Epithelial cell of proximal tubule (primary cell): ENCODE data around the gene STOML1. TPM values are rescaled to one million over a fixed set of nuclear protein-coding genes. Genes with fewer than 3 reads are reported as not detected.

Experiments
- DNase-seq: peaks from one replicate; pipeline ENCODE4 v3.0.0-alpha.2; 2011; ENCODE audit warnings: low read depth
- H3K4me3 ChIP-seq: 2 replicates; pipeline ENCODE4 v1.5.1; 2011; ENCODE audit warnings: low read depth, mild to moderate bottlenecking, low read length
- CTCF ChIP-seq: conservative IDR thresholded peaks from 2 replicates; pipeline ENCODE4 v1.5.1; 2012; ENCODE audit warnings: low read depth, mild to moderate bottlenecking, low read length
- total RNA-seq: library from RNA; depleted of rRNA; stranded (reverse); fragments of >200 nt; gene quantifications from 2 replicates; pipeline ENCODE4 v1.2.3, GENCODE V29; 2015

The STOML1 gene
- total RNA-seq, 1 donor from 2014 or later, result 13.5 TPM

DNA sequence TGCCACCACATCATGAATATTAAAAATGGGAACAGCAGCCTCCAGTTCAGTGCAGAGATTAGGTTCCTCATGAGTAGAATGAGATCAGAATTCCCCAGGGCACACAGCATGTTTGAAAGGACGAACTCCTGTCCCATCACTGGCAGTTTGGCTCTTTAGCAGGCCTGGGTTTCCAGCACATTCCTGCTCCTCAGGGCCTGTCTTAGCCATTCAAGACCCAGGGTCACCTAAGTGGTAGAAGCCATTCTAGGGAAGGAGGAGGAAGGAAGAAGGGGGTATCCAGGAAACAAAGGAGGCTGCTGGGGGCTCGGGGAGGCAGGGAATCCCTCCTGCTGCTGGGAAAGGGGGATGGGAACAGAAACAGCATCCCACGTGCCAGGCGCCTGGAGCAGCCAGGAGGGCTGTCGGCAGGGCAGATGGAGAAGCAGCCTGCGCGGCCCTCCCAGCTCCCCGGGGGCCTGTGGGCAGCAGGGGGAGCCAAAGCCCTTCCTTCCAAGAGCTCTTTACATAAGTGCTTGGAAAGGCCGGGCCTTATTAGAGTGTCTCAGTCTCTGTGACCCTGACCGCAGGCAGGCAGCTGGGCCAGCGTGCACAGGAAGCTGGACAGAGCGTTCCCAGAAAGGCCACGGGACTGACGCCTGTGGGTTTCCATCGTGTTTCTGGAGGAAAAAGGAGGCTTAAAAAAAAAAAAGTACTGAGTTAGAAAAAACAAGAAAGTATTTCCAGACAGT, 41.1 kb downstream of the STOML1 start:
- TF ChIP-seq CTCF, result peak; percentile 86
- no peak overlapping the region for H3K4me3 ChIP-seq
- DNase-seq, result no peak

DNA sequence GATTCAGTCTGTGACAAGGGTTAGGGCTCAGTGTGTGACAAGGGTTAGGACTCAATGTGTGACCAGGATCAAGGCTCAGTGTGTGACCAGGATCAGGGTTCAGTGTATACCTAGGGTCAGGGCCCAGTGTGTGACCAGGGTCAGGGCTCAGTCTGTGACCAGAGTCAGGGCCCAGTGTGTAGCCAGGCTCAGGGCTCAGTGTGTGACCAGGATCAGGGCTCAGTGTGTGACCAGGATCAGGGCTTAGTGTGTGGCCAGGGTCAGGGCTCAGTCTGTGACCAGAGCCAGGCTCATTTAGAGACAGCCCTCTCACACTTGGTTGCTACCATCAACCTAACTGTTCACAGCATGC, 41.6 kb downstream of the STOML1 start:
- no peak overlapping the region for H3K4me3 ChIP-seq
- DNase-seq, result no peak
- TF ChIP-seq CTCF, result no peak

DNA sequence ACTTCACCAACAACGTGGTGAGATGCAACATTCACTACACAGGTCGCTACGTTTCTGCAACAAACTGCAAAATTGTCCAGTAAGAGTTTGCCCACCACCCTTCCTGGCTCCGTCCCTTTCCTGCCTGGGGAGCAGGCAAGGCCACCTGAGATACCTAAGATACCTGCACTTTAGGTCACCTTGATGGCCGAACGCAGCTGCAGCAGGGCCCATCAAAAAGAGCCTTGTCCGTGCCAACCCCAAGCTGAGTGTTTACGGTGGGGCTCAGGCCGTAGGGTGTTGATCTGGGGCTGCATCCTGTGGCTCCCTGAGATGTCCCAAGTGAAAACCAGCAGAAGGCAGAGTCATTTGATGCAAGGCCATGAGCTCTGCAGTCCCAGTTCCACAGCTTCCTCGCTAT, 42.6 kb downstream of the STOML1 start:
- H3K4me3 ChIP-seq, result no peak overlapping the region
- TF ChIP-seq CTCF, result no peak
- DNase-seq, result no peak

- no peak overlapping the region for H3K4me3 ChIP-seq
- no peak for DNase-seq
- TF ChIP-seq CTCF, result no peak
Observed at GRCh38 chr15:73948982-73949381, 43.1 kb downstream of the STOML1 start.

GRCh38 chr15:73948396-73948795, 43.7 kb downstream of the STOML1 start:
- no peak for DNase-seq
- no peak overlapping the region for H3K4me3 ChIP-seq
- no peak for TF ChIP-seq CTCF

- no peak overlapping the region for H3K4me3 ChIP-seq
- no peak for DNase-seq
- TF ChIP-seq CTCF, result no peak
Observed at GRCh38 chr15:73947651-73948050, 44.4 kb downstream of the STOML1 start.

- no peak for DNase-seq
- no peak overlapping the region for H3K4me3 ChIP-seq
- TF ChIP-seq CTCF, result no peak
Observed at GRCh38 chr15:73946795-73947370, 45.2 kb downstream of the STOML1 start.
